Caco-2 (cell line): ENCODE measurements around the gene PFDN5. TPM values are rescaled to one million over a fixed set of nuclear protein-coding genes. Genes with fewer than 3 reads are reported as not detected.

Experiments
- BruUV-seq: library from RNA; stranded (reverse); fragments of 400-500 nt; replicated peaks from 2 replicates; lab custom pipeline; 2021; lab: Mats Ljungman, UMichigan
- CTCF ChIA-PET: fragments of 300-600 bp; sonication (Branson Sonifier 250); formaldehyde crosslinking; loops from one replicate; lab custom pipeline; 2022; ENCODE audit warnings: antibody characterized with exemption; lab: Charles Lee
- POLR2A ChIA-PET: fragments of 300-600 bp; sonication (Branson Sonifier 250); formaldehyde crosslinking; loops from one replicate; lab custom pipeline; 2022; ENCODE audit warnings: antibody characterized with exemption; lab: Charles Lee
- DNase-seq, 2 experiments: peaks; one replicate each; pipeline versions ENCODE4 v3.0.0 to v3.0.0-alpha.2; 2020 to 2022
- H3K27me3 ChIP-seq: replicated peaks from 2 replicates; pipeline ENCODE4 v1.6.0; 2011; ENCODE audit warnings: low read length; ENCODE audit not compliant: control insufficient read depth, insufficient read depth
- H3K36me3 ChIP-seq: 2 replicates; pipeline ENCODE4 v1.5.1; 2011; ENCODE audit warnings: low read length; ENCODE audit not compliant: control insufficient read depth, insufficient read depth
- H3K4me1 ChIP-seq: fragments of 250-450 bp; sonication (Bioruptor Pico); 2 replicates; pipeline ENCODE4 v1.5.1; 2020; ENCODE audit warnings: mild to moderate bottlenecking
- H3K4me3 ChIP-seq: 2 replicates; pipeline ENCODE4 v1.5.1; 2011; ENCODE audit warnings: low read depth, mild to moderate bottlenecking, control low read depth, low read length
- H3K9me3 ChIP-seq: fragments of 250-450 bp; sonication (Bioruptor Pico); 2 replicates; pipeline ENCODE4 v1.5.1; 2020; ENCODE audit warnings: mild to moderate bottlenecking, moderate library complexity
- H3K27ac Mint-ChIP-seq: one replicate; pipeline ENCODE4 v1.8.0; 2022; ENCODE audit warnings: mixed read lengths; ENCODE audit not compliant: unreplicated experiment
- H3K27me3 Mint-ChIP-seq: one replicate; pipeline ENCODE4 v1.8.0; 2022; ENCODE audit warnings: mixed read lengths; ENCODE audit not compliant: insufficient read depth, unreplicated experiment
- H3K36me3 Mint-ChIP-seq: one replicate; pipeline ENCODE4 v1.8.0; 2022; ENCODE audit warnings: mild to moderate bottlenecking, mixed read lengths; ENCODE audit not compliant: insufficient read depth, unreplicated experiment
- H3K4me1 Mint-ChIP-seq: one replicate; pipeline ENCODE4 v1.8.0; 2022; ENCODE audit warnings: low read depth, mixed read lengths; ENCODE audit not compliant: unreplicated experiment
- H3K4me3 Mint-ChIP-seq: one replicate; pipeline ENCODE4 v1.8.0; 2022; ENCODE audit warnings: mild to moderate bottlenecking, moderate library complexity, mixed read lengths; ENCODE audit not compliant: unreplicated experiment
- H3K9me3 Mint-ChIP-seq: one replicate; pipeline ENCODE4 v1.8.0; 2022; ENCODE audit warnings: mixed read lengths; ENCODE audit not compliant: unreplicated experiment
- CTCF ChIP-seq, 2 experiments: fragments of 200-600 bp in 1 of 2; IDR thresholded peaks; 1 replicate in 1 of 2; 2 replicates in 1 of 2; pipeline versions ENCODE4 v1.5.1 to v1.8.0; 2011 to 2022; ENCODE audit warnings: antibody characterized with exemption in 1 of 2, control low read depth in 1 of 2, inconsistent platforms in 1 of 2, low read depth in 1 of 2, low read length in 1 of 2, mild to moderate bottlenecking in 1 of 2, moderate library complexity in 1 of 2; ENCODE audit not compliant: insufficient read depth in 1 of 2, severe bottlenecking in 1 of 2, unreplicated experiment in 1 of 2
- intact Hi-C: fragments of 100-400 bp; cut with micrococcal nuclease; formaldehyde crosslinking; loops from one replicate; pipeline ENCODE4 v1.10.0; 2022; ENCODE audit not compliant: unreplicated experiment
- total RNA-seq: library from RNA; stranded (reverse); gene quantifications from 2 replicates; pipeline ENCODE4 v1.2.3, GENCODE V29; 2022

Gene PFDN5
- total RNA-seq, 1 experiment from 2014 or later: 251 TPM

- H3K9me3 ChIP-seq: no peaks in the 10 kb centered on the region
- H3K36me3 ChIP-seq: no peaks in the 10 kb centered on the region; the same call in 1 of the 2 replicates
- Mint-ChIP-seq H3K27ac (no peak overlapping the region), H3K4me1 (no peaks in the 10 kb centered on the region), H3K4me3 (no peak overlapping the region), H3K27me3 (no peaks in the 10 kb centered on the region), H3K9me3 (no peaks in the 10 kb centered on the region), H3K36me3 (peaks cover 30% of the 10 kb centered on the region)
- no peak for DNase-seq
- no peak overlapping the region for H3K4me3 ChIP-seq
- H3K27me3 ChIP-seq: no peaks in the 10 kb centered on the region
- no peak for TF ChIP-seq CTCF (IDR thresholded peaks at IDR 0.05; ENCODE audit: insufficient read depth in 1 of 2, low read depth in 1 of 2, low read length in 1 of 2, severe bottlenecking in 1 of 2, unreplicated experiment in 1 of 2)
- intact Hi-C loops: no loop called here
- no TSS peak for BruUV-seq
- no peaks in the 10 kb centered on the region for H3K4me1 ChIP-seq
- POLR2A ChIA-PET: interaction anchor here (0.6 to 0.7 kb wide), 2 partner anchors 9 to 181 kb away, joined by 3 read pairs; no protein-coding TSS in a partner anchor
- CTCF ChIA-PET: interaction anchor here (0.5 to 2.1 kb wide), 2 partner anchors 65 to 204 kb away, joined by 5 to 9 read pairs; no protein-coding TSS in a partner anchor
Observed at GRCh38 chr12:53277981-53278380, 17.4 kb upstream of the PFDN5 start.

DNA sequence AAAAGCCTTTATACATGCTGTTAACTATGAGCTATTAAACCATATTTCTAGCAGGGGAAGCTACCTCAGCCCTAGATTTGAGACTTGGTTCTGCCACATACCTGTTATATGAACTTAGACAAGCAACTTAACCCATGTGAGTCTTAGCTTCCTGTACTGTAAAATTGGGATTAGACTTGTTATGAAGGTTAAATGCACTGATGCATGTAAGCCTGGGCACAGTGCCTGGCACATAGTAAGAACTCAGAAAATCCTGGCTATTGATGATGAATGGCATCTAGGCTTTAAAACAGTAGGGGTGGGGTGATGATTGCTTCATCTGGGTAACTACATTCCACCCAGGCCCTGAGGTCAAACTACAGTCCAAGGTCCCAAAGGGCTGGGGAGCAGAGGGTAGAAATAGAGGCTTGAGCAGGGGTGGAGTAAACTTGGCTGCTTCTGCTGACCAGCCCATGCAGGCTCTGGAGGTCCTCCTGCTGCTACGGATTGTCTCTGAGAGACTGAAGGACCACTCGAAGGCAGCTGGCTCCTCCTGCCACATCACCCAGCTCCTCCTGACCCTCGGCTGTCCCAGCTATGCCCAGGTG lies 16.0 kb upstream of the PFDN5 start:
- Histone ChIP-seq H3K4me1 (no peaks in the 10 kb centered on the region), H3K27me3 (no peaks in the 10 kb centered on the region), H3K9me3 (no peaks in the 10 kb centered on the region), H3K36me3 (no peaks in the 10 kb centered on the region; the same call in 1 of the 2 replicates), H3K4me3 (no peak overlapping the region)
- Mint-ChIP-seq H3K36me3 (peaks cover 25% of the 10 kb centered on the region), H3K27ac (no peak overlapping the region), H3K4me3 (no peak overlapping the region), H3K27me3 (no peaks in the 10 kb centered on the region), H3K4me1 (no peaks in the 10 kb centered on the region), H3K9me3 (no peaks in the 10 kb centered on the region)
- CTCF ChIA-PET: interaction anchor here (0.6 to 2.1 kb wide), 4 partner anchors 42 to 1196 kb away, joined by 3 to 5 read pairs (median 4); partner anchors contain the start of gene AAAS
- no peak for TF ChIP-seq CTCF (IDR thresholded peaks at IDR 0.05; ENCODE audit: insufficient read depth in 1 of 2, low read depth in 1 of 2, low read length in 1 of 2, severe bottlenecking in 1 of 2, unreplicated experiment in 1 of 2)
- no TSS peak for BruUV-seq
- intact Hi-C loops: no loop called here
- no peak for DNase-seq
- POLR2A ChIA-PET: interaction anchor here (0.7 kb wide), 1 partner anchor 136 kb away, joined by 3 read pairs; no protein-coding TSS in a partner anchor

DNA sequence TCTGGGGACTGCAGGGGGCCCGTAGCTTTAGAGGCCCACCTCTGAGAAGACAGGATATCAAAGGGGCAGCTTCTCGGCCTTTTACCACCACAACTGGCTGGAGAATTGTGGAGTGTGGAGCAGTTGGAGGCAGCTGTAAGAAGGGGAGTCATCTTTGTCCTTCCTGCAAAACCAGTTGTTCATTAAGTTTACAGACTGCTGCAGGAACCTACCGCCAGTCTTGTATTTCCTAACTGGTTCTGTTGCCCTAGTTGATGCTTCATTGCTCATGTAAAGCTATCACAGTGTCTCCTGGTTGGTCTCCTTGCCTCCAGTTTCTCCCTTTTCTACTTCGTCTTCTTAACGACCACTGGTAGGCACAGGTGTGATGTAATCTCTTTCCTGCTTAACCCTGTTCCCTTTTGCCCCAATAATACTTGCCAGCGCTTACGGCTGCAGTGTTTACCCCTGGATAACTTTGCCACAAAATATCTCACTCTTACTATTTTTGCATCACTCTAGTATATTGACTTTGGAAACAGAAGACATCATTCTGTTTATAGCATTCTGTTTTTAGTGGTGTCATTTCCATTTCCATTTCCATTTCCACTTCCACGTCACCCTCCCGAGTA lies 15.3 kb upstream of the PFDN5 start:
- Mint-ChIP-seq H3K27ac (no peak overlapping the region), H3K36me3 (peaks cover 21% of the 10 kb centered on the region), H3K9me3 (no peaks in the 10 kb centered on the region), H3K27me3 (no peaks in the 10 kb centered on the region), H3K4me3 (no peak overlapping the region), H3K4me1 (no peaks in the 10 kb centered on the region)
- ChIA-PET POLR2A (interaction anchor here (0.5 kb wide), 1 partner anchor 99 kb away, joined by 6 read pairs; the partner anchor contains the start of genes CSAD and ZNF740), CTCF (interaction anchor here (1.1 to 1.7 kb wide), 2 partner anchors 41 to 68 kb away, joined by 3 to 4 read pairs; partner anchors contain the start of gene AAAS)
- Histone ChIP-seq H3K27me3 (no peaks in the 10 kb centered on the region), H3K36me3 (no peaks in the 10 kb centered on the region; the same call in 1 of the 2 replicates), H3K4me3 (no peak overlapping the region), H3K4me1 (no peaks in the 10 kb centered on the region), H3K9me3 (no peaks in the 10 kb centered on the region)
- DNase-seq: no peak
- intact Hi-C loops: no loop called here
- TF ChIP-seq CTCF (IDR thresholded peaks at IDR 0.05; ENCODE audit: insufficient read depth in 1 of 2, low read depth in 1 of 2, low read length in 1 of 2, severe bottlenecking in 1 of 2, unreplicated experiment in 1 of 2): no peak
- no TSS peak for BruUV-seq
